ENCODE data around the gene DLGAP3.

DNA sequence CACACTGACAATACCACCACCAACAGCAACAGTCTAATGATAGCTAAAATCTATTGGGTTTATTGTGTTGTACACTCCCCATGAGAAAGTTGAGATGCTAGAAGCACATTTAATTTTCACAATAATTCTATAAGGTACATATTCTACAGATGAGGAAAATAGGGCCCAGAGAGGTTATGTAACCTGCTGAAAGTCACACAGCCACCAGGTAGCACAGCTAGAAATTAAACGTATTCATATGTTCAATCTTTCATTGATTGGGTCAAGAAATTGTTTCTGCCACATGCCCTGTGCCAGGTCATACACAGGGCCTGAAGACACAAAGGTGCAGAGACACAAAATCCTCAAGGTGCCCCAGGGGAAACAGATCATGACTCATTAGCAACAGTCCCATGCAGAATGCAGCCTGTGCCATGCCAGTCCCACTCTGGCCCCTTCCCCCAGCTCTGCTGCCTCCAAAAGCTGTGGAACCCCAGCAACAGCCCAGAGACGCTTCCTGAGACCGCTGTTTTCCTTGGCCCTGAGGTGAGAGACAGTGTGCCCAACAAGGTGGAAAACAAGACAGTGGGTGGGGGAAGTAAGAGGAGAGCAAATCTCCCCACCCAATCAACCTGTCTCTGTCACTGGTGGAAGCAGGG lies 104.5 kb downstream of the DLGAP3 start:
- TF ChIP-seq EZH2 (IDR thresholded peaks at IDR 0.05) (no peak), SRF (IDR thresholded peaks at IDR 0.05; ENCODE audit: low read depth) (no peak), RAD21 (IDR thresholded peaks at IDR 0.05; ENCODE audit: low read depth) (no peak), CBX3 (IDR thresholded peaks at IDR 0.05; ENCODE audit: low read depth) (no peak), POLR2AphosphoS5 (IDR thresholded peaks at IDR 0.05; ENCODE audit: low read depth, low read length) (no peak), SP1 (IDR thresholded peaks at IDR 0.05; ENCODE audit: low read depth) (no peak), YY1 (IDR thresholded peaks at IDR 0.05; ENCODE audit: extremely low read depth, insufficient replicate concordance, low read depth, low read length) (no peak), TCF7L2 (IDR thresholded peaks at IDR 0.05; ENCODE audit: borderline replicate concordance, extremely low read depth, insufficient read depth, insufficient read length) (no peak), ZNF274 (IDR thresholded peaks at IDR 0.05; ENCODE audit: low read depth, low read length) (no peak)
- TF ChIP-seq, protein P1, sequence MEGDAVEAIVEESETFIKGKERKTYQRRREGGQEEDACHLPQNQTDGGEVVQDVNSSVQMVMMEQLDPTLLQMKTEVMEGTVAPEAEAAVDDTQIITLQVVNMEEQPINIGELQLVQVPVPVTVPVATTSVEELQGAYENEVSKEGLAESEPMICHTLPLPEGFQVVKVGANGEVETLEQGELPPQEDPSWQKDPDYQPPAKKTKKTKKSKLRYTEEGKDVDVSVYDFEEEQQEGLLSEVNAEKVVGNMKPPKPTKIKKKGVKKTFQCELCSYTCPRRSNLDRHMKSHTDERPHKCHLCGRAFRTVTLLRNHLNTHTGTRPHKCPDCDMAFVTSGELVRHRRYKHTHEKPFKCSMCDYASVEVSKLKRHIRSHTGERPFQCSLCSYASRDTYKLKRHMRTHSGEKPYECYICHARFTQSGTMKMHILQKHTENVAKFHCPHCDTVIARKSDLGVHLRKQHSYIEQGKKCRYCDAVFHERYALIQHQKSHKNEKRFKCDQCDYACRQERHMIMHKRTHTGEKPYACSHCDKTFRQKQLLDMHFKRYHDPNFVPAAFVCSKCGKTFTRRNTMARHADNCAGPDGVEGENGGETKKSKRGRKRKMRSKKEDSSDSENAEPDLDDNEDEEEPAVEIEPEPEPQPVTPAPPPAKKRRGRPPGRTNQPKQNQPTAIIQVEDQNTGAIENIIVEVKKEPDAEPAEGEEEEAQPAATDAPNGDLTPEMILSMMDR (IDR thresholded peaks at IDR 0.05 in 2 of 3, conservative IDR thresholded peaks at IDR 0.05 in 1 of 3; ENCODE audit: borderline replicate concordance in 1 of 3, insufficient read depth in 1 of 3, low read depth in 2 of 3, low read length in 2 of 3): no peak
- TF ChIP-seq, protein P2, sequence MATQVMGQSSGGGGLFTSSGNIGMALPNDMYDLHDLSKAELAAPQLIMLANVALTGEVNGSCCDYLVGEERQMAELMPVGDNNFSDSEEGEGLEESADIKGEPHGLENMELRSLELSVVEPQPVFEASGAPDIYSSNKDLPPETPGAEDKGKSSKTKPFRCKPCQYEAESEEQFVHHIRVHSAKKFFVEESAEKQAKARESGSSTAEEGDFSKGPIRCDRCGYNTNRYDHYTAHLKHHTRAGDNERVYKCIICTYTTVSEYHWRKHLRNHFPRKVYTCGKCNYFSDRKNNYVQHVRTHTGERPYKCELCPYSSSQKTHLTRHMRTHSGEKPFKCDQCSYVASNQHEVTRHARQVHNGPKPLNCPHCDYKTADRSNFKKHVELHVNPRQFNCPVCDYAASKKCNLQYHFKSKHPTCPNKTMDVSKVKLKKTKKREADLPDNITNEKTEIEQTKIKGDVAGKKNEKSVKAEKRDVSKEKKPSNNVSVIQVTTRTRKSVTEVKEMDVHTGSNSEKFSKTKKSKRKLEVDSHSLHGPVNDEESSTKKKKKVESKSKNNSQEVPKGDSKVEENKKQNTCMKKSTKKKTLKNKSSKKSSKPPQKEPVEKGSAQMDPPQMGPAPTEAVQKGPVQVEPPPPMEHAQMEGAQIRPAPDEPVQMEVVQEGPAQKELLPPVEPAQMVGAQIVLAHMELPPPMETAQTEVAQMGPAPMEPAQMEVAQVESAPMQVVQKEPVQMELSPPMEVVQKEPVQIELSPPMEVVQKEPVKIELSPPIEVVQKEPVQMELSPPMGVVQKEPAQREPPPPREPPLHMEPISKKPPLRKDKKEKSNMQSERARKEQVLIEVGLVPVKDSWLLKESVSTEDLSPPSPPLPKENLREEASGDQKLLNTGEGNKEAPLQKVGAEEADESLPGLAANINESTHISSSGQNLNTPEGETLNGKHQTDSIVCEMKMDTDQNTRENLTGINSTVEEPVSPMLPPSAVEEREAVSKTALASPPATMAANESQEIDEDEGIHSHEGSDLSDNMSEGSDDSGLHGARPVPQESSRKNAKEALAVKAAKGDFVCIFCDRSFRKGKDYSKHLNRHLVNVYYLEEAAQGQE (IDR thresholded peaks at IDR 0.05; ENCODE audit: low read depth): no peak

All from HCT116 (cell line).